HG02970 (cell line): ENCODE data around the gene GHSR.

ENCODE experiments used
- ATAC-seq: cut with Tn5 transposase; IDR thresholded peaks from one replicate; pipeline ENCODE4 v1.9.1; 2021; ENCODE audit warnings: mild to moderate bottlenecking, moderate library complexity, moderate number of reproducible peaks; ENCODE audit not compliant: unreplicated experiment, low FRiP score

GHSR gene

GRCh38 chr3:172441581-172441980 lies 6.7 kb downstream of the GHSR start:
- no peak for ATAC-seq

GRCh38 chr3:172438186-172438585 lies 10.1 kb downstream of the GHSR start:
- no peak for ATAC-seq

- no peak for ATAC-seq
Observed at GRCh38 chr3:172437713-172438112, 10.5 kb downstream of the GHSR start.

GRCh38 chr3:172415323-172415722 lies 32.9 kb downstream of the GHSR start:
- no peak for ATAC-seq

- ATAC-seq, result no peak
Observed at GRCh38 chr3:172411478-172411947, 36.7 kb downstream of the GHSR start.

GRCh38 chr3:172410702-172411477 lies 37.4 kb downstream of the GHSR start:
- no peak for ATAC-seq

- no peak for ATAC-seq
Observed at GRCh38 chr3:172407872-172408271, 40.4 kb downstream of the GHSR start.

- ATAC-seq, result no peak
Observed at GRCh38 chr3:172405914-172406313, 42.3 kb downstream of the GHSR start.

- ATAC-seq, result no peak
Observed at GRCh38 chr3:172404237-172404962, 43.9 kb downstream of the GHSR start.

GRCh38 chr3:172402892-172403643 lies 45.2 kb downstream of the GHSR start:
- ATAC-seq, result no peak

GRCh38 chr3:172402090-172402489 lies 46.2 kb downstream of the GHSR start:
- ATAC-seq, result no peak

- no peak for ATAC-seq
Observed at GRCh38 chr3:172398484-172398883, 49.8 kb downstream of the GHSR start.

GRCh38 chr3:172397716-172398405 lies 50.4 kb downstream of the GHSR start:
- no peak for ATAC-seq

- ATAC-seq, result no peak
Observed at GRCh38 chr3:172396400-172396799, 51.9 kb downstream of the GHSR start.

- no peak for ATAC-seq
Observed at GRCh38 chr3:172394692-172395091, 53.6 kb downstream of the GHSR start.
